Measurements from ENCODE around the gene ADARB2.

ADARB2 gene

GRCh38 chr10:1359626-1359955 is 377.7 kb downstream of the ADARB2 start:
- Histone ChIP-seq H3K4me1 (ENCODE audit: control insufficient read depth, insufficient read depth, low read length) (no peaks in the 10 kb centered on the region), H3K36me3 (ENCODE audit: control insufficient read depth in 2 of 2, insufficient read depth in 1 of 2, low read length in 2 of 2) (no peaks in the 10 kb centered on the region), H3K9me3 (ENCODE audit: control insufficient read depth, insufficient read depth, low read depth, low read length) (no peaks in the 10 kb centered on the region), H3K4me3 (ENCODE audit: low read depth, low read length) (no peak overlapping the region), H3K27ac (ENCODE audit: extremely low read depth, low read depth, low read length) (no peak overlapping the region)
- TF ChIP-seq ZNF747 (tag by site-specific recombination; IDR thresholded peaks at IDR 0.05) (no peak), MYNN (tag by site-specific recombination; IDR thresholded peaks at IDR 0.05; ENCODE audit: borderline replicate concordance) (no peak), SP3 (tag by site-specific recombination; IDR thresholded peaks at IDR 0.05) (no peak), ZNF311 (tag by site-specific recombination; IDR thresholded peaks at IDR 0.05; ENCODE audit: borderline replicate concordance) (no peak), ZNF114 (tag by site-specific recombination; IDR thresholded peaks at IDR 0.05) (no peak)
- ChIA-PET CTCF (interaction anchor here (0.6 to 1.7 kb wide), 5 partner anchors 9 to 1283 kb away, joined by 3 to 11 read pairs (median 3); no protein-coding TSS in a partner anchor), POLR2A (no interaction called here)

DNA sequence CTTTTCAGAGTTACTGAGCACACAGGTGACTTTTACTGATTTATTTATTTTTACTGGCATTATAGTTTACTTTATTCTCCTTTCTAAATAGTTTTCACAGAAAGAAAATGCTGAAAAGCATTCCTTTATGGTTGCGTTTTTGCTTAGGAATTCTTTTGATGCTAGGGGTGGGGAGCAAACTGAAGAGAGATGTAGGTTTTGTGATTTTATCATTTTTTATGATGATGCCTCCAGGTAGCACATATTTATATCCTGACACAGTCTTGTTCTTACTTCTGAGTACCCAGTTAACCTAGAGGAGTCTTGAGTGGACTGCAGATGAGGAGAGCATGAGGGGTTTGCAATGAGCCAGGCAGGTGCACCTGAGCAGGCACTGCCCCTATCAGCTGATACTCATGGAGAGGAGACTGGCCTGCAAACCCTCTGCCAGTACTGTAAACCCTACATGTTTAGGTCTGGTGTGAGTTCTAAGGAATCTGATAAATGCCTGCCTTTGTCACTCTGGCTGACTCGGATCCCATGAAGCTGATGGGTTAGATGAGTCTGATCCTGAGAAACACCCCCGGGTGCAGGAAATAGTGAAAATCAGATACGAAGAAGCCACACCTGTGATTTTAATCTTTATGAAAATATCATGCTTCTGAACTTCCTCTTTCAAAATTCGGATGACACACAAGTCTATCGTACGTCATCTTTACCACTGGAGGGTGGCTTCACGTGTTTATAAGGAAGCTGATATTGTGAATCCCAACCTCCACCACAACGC is 378.3 kb downstream of the ADARB2 start:
- no peak overlapping the region for H3K27ac ChIP-seq (ENCODE audit: extremely low read depth, low read depth, low read length)
- no peaks in the 10 kb centered on the region for H3K36me3 ChIP-seq (ENCODE audit: control insufficient read depth in 2 of 2, insufficient read depth in 1 of 2, low read length in 2 of 2)
- H3K4me3 ChIP-seq (ENCODE audit: low read depth, low read length): no peak overlapping the region
- ChIA-PET POLR2A (no interaction called here), CTCF (interaction anchor here (0.5 to 1.1 kb wide), 4 partner anchors 13 to 450 kb away, joined by 3 to 5 read pairs (median 4); no protein-coding TSS in a partner anchor)
- H3K9me3 ChIP-seq (ENCODE audit: control insufficient read depth, insufficient read depth, low read depth, low read length): no peaks in the 10 kb centered on the region
- no peaks in the 10 kb centered on the region for H3K4me1 ChIP-seq (ENCODE audit: control insufficient read depth, insufficient read depth, low read length)
- no peak for TF ChIP-seq ZNF433 (tag by site-specific recombination; IDR thresholded peaks at IDR 0.05; ENCODE audit: low read depth)
- TF ChIP-seq ZFP69B (tag by site-specific recombination; IDR thresholded peaks at IDR 0.05): no peak
- no peak for TF ChIP-seq ZNF518A (tag by site-specific recombination; conservative IDR thresholded peaks at IDR 0.05; ENCODE audit: low read depth)
- no peak for TF ChIP-seq HOXD13 (CRISPR knock-in tag; IDR thresholded peaks at IDR 0.05; ENCODE audit: borderline replicate concordance)
- TF ChIP-seq ZNF596 (tag by site-specific recombination; IDR thresholded peaks at IDR 0.05): no peak
- no peak for TF ChIP-seq SETDB1 (IDR thresholded peaks at IDR 0.05; ENCODE audit: insufficient read length, low read length)
- no peak for TF ChIP-seq ZNF585B (tag by site-specific recombination; IDR thresholded peaks at IDR 0.05)
- TF ChIP-seq ZNF155 (tag by site-specific recombination; IDR thresholded peaks at IDR 0.05): no peak
- no peak for TF ChIP-seq ZNF501 (tag by site-specific recombination; IDR thresholded peaks at IDR 0.05)
- TF ChIP-seq KLF8 (tag by site-specific recombination; IDR thresholded peaks at IDR 0.05): no peak
- no peak for TF ChIP-seq HOXC10 (CRISPR knock-in tag; IDR thresholded peaks at IDR 0.05)
- TF ChIP-seq, protein P1, sequence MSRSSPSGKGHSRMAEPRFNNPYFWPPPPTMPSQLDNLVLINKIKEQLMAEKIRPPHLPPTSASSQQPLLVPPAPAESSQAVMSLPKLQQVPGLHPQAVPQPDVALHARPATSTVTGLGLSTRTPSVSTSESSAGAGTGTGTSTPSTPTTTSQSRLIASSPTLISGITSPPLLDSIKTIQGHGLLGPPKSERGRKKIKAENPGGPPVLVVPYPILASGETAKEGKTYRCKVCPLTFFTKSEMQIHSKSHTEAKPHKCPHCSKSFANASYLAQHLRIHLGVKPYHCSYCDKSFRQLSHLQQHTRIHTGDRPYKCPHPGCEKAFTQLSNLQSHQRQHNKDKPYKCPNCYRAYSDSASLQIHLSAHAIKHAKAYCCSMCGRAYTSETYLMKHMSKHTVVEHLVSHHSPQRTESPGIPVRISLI (tag by site-specific recombination; IDR thresholded peaks at IDR 0.05): no peak
